Stimulated activated CD8-positive, alpha-beta memory T cell treated with anti-CD3 and anti-CD28 coated beads, Interleukin-12 subunit alpha, Interleukin-12 subunit beta, amount 100 ng/mL, for 1 hour (primary cell): ENCODE data around the gene RXRB.

ENCODE experiments used
- DNase-seq: peaks from one replicate; pipeline ENCODE4 v3.0.0-alpha.2; 2020; ENCODE audit warnings: low read depth

The RXRB gene

DNA sequence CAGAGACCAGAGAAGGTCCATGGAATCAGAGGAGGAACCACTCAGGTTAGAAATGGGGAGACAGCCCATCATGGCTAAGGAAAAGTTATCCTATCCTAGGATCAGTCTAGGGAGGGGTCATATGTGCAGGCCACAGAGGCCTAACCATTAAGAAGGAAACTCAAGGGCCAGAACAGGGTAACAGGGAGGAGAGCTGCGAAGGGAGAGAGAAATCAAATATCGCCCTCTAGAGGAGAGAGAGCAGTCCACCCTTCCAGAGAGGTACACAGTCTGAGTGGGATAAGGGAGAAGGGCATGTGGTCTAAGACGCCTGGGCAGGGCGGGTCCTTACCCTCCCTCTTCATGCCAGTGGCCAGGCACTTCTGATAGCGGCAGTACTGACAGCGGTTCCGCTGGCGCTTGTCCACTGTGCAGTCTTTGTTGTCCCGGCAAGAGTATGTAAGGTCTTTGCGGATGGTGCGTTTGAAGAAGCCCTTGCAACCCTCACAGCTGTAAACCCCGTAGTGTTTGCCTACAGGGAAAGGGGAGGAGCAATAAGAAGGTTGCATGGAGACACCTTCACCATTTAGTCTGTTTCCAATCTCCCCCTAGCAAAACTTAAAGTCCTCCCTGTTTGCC lies 2.9 kb downstream of the RXRB start:
- DNase-seq = no peak

DNA sequence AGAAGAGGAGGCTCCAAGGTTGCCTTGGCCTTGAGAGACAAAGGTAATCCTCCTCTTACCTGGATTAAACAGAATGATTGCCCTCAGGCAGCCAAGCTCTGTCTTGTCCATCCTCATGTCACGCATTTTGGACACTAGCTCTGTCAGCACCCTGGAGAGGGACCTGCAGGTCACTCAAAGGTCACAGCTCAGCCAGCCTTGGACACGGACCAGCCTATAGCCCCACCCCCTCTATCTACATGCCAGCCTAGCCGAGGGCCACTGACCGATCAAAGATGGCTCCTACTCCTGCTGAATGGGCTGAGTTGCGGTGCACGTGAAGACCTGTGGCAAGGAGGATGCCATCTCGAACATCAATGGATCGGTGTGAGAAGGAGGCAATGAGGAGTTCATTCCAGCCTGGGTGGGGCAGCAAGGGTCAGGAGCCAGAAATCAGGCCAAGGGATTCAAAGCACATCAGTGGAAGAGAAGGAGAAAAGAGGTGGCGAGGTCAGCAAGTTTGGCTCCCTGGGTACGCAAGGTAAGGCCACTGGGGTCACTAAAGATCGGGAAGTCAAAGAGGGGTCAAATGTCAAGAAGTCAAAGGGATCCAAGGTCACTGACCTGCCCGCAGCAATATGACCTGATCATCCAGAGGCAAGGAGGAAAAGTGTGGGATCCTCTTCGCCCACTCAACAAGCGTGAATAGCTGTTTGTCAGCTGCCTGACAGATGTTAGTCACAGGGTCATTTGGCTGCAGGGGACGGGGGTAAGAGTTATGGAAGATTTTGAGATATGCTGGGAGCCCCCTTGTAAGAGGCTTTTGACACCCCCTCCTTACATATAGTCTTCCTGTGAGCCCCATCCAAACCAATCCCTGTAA lies 4.9 kb downstream of the RXRB start:
- no peak for DNase-seq

DNA sequence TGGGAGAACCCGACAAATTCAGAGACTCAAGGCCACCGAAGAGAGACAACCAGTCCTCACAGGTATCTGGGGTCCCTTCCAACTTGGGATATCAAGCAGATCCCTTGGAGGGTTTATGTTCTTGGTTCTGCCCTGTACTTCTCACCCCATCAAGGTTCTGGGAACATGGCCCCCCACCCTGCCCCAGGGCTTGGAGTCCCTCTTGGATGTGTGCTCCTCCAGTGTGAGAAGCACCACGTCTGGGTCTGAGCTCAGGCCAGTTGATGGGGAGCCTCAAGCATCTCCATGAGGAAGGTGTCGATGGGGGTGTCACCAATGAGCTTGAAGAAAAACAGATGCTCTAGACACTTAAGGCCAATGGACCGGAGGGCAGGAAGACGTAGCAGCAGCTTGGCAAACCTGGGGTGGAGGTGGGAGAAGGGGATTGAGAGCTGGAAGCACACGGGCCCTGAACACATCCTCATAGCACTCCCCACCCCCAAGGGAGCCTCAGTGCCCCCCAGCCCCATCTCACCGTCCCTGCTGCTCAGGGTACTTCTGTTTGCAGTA lies 6.0 kb downstream of the RXRB start:
- DNase-seq = no peak

DNA sequence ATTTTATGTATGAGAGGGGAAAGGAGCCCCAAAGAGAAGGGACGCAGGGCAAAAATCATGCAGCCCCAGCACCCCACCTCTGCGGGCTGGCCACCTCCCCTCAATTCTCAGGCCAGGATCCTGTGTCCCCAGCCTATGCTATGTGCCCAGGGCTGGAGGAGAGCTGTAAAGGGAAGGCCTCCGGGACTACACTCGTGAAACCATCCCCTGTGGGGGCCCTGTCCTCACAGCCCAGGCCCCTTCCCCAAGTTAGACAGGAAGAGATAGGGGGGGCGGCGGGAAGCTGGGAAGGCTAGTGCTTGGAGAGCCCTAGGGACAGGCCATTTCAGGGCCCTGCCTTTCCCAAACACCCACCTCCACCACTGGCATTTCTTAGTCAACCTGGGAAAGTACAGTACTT lies 6.8 kb downstream of the RXRB start:
- no peak for DNase-seq

DNA sequence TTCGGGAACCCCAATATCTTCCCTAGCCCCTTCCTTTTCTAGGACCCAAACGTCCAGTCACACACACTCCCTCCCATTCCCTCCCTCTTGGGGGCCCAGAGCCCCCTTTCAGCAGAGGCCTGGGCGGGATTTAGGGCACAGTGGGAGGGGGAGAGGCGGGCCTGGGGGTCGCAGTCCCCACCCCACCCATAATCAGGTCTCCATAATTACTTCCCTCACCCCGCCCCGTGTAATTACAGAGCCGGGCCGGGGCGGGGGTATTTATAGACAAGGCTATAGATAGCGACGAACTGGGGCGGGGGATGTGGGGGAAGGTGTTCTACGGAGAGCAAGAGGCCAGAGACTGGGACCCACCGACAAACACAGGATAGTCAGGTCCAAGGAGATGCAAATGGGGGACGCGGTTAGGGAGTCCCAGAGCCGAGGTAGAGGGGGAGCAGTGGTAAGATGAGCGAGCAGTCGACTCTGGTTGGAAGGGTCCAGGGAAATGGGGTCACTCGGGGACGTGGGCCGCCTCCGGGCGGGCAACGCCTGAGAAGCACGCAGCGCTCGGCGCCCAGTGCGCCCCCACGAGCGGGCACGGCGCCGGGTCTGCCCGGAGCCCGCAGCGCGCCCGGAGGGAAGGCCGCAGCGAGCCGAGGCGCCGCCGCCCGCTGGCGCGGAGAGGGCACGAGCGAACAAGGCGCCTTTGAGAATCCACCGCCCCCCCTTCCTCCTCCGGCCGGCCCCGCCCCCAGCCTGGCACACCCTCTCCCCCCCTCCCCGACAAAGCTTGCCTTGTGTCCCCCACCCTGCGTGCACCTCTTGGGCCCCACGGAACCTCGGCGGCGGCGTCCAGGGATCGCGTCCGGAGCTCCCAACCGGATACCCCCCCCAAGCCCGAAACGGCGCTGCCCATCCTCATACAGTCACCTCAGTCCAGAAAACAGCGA lies 7.5 kb downstream of the RXRB start:
- DNase-seq = no peak

GRCh38 chr6:33192105-33192646 lies 8.3 kb downstream of the RXRB start, which contains the start of gene COL11A2:
Gene COL11A2 (minus strand): TSS chr6:33192467. CDS start chr6:33192240, 227 bp downstream.
- no peak for DNase-seq

DNA sequence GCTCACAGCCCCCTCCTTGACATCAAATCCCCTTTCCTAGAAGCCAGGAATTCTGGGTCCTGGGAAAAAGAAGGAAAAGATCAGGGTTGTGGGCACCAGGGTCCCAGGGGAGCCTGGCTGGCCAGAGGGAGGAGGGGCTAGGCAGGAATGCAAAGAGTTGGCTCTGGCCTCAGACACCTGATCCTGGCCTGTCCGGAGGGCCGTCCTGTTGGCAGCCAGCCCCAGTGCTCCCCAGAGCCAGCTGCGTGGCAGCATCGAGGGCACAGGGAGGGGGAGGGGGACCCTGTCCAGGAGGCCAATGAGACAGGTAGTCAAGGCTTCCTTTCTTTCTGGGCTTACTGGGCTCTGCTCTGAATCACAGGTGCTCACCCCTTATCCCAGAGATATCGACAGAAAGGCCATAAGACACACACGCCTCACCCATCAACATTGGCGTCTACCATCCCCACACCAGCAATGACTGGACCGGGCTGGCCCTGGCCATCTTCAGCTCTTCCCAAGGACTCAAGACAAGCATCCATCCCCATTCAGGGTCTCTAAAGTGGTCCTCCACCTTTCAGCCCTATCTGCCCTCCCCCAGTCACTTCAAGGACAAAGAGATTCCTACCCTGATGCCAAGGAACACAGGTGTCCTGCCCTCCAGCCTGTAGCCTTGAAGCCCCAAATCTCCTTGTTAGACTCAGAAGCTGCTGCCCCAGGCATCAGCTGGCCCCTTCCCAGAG lies 8.9 kb downstream of the RXRB start:
- DNase-seq = no peak

DNA sequence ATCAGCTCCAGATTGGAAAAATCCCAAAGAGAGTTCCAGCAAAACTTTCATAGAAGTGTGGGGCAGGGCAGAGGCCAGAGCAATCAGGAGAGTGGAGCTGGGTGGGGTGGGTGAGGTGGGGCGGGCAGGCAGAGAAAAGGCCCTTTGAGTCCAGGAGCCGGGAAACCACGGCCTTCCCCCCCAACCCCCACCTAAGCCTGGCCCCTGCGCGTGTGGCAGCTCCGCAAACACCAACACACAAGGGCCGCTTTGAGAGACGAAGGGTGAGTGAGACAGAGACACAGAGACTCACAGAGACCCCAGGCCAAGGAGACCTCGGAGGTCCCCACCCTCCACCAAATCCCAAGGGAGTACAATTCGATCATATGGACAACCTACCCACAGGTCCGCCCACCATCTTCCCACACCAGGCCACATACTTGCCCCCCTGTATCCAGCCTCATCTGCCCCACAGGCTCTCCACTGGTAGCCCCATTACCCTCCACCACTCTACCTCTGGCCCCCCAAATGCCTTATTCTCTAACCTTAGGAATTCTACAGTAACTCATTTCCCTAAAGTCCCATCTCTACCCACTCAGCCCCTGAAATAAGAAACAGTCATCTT lies 9.9 kb downstream of the RXRB start:
- no peak for DNase-seq

GRCh38 chr6:33189625-33190448 lies 10.6 kb downstream of the RXRB start:
- no peak for DNase-seq

GRCh38 chr6:33189164-33189563 lies 11.3 kb downstream of the RXRB start:
- no peak for DNase-seq

DNA sequence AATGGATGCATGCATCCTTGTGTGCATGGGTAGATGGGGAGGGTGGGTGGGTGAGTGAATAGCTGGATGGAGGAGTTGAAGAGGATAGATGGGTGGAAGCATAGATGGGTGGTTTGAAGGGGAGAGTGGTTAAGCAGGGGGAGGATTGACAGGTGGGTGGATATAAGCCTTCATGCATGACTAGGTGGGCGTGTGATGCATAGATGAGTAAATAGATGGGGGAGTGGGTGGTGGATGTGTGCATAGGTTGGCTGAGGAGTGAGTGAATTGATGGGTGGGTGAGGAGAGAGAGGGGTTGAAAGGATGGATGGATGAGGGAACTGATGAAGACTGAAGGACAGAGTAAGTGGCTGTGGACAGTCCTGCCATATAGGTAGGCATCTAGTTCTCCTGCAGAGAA lies 12.7 kb downstream of the RXRB start:
- DNase-seq = no peak

GRCh38 chr6:33185654-33186187 lies 14.7 kb downstream of the RXRB start:
- no peak for DNase-seq

GRCh38 chr6:33185190-33185589 lies 15.3 kb downstream of the RXRB start:
- no peak for DNase-seq

GRCh38 chr6:33183071-33183683 lies 17.3 kb downstream of the RXRB start:
- no peak for DNase-seq

DNA sequence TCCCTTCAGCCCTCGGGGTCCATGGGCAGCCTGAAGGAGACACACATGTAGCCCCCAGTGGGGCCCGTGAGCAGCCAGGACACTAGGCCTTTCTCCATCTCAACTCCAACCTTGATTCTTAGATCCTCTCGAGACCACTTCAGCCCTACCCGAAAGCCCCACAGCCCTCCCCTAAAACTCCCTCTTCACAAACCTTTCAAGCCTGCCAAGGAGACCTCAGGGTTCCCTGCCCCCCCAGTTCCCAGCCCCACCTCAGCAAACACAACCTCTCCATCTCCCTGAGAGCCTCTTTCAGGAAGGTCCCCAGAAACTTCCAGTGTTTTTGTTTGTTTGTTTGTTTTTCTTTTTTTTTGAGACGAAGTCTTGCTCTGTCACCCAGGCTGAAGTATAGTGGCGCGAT lies 19.3 kb downstream of the RXRB start:
- no peak for DNase-seq

DNA sequence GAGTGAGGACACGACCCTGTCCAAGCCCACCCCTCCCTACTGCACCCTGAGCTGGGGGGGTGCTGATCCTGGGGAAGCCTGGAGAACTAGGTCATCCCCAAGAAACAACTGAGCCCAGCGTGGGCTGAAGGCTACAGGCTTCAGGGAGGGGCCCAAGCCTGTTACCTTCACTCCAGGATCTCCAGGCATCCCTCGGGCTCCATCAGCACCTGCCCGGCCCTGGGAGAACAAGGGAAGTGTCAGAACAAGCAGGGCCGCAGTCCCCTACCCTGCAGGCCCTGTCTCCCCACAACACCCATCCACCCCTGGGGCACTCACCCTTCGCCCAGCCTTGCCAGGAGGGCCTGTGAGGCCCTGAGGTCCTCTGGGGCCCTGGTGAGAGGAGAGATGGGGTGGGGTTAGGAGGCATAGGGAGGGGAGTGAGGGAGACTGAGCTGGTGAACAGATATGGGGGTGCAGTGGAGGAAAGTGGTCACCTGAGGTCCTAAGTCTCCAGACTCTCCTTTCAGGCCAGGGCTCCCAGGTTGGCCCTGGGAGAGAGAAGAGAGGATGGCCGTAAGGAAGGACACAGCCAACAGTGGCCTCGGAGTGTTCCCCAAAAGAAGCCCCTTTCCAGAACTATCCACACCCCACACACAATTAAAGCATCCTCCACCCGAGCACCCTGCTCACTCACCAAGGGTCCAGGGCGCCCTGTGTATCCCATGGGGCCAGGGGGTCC lies 21.6 kb downstream of the RXRB start:
- DNase-seq = no peak

DNA sequence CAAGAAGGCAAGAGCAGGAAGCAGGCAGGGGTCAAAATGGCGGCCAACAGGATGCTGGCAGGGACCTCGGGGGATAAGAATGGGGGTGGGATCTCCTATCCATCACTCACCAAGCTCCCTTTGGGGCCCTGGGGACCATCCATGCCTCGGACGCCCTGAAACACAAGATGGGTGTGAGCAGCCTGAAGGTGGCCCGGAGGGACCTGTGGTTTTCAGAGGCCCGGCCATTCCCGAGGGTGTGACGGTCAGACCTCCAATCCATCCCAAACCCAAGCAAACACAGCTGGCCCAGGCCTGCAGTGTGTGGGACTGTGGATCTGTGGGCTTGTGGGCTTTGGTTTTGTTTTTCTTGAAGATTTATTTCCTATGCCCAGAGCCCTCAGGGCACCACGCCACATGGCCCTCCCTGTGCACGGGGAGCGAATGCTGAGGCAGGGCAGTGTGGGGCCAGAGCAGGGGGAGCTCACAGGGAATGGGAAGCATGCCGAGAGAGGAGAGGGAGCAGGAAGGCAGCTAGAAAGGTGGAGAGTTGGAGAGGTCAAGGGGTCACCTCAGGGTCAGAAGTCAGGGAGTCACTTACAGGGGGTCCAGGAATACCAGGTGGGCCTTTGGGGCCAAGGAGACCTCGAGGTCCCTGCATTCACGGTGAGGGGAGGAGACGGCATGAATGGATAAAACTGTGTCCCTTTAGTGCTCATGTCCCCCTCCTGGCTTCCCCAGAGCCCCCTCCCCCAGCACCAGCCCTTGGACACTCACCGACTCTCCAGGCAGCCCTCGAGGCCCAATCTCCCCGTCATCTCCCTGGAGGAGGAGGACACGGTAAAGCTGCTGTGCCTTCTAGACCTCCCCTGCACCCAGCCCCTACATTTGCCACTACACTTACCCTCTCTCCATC lies 22.7 kb downstream of the RXRB start:
- no peak for DNase-seq
